PFSK-1 (cell line): ENCODE measurements around the gene DDT.

Source experiments
- POLR2AphosphoS5 ChIP-seq: IDR thresholded peaks from 2 replicates; pipeline ENCODE4 v1.6.1; 2012; ENCODE audit warnings: low read depth, mild to moderate bottlenecking, control low read depth, low read length, moderate library complexity
- TF ChIP-seq, protein P1 (sequence below), 2 experiments: IDR thresholded peaks; 2 replicates each; pipeline versions ENCODE4 v1.6.1 to v1.8.0; 2011 to 2012; ENCODE audit warnings: low read depth in 2 of 2, low read length in 2 of 2, control low read depth in 1 of 2, inconsistent platforms in 1 of 2, mild to moderate bottlenecking in 1 of 2, moderate library complexity in 1 of 2; ENCODE audit not compliant: insufficient read depth in 1 of 2

DNA sequence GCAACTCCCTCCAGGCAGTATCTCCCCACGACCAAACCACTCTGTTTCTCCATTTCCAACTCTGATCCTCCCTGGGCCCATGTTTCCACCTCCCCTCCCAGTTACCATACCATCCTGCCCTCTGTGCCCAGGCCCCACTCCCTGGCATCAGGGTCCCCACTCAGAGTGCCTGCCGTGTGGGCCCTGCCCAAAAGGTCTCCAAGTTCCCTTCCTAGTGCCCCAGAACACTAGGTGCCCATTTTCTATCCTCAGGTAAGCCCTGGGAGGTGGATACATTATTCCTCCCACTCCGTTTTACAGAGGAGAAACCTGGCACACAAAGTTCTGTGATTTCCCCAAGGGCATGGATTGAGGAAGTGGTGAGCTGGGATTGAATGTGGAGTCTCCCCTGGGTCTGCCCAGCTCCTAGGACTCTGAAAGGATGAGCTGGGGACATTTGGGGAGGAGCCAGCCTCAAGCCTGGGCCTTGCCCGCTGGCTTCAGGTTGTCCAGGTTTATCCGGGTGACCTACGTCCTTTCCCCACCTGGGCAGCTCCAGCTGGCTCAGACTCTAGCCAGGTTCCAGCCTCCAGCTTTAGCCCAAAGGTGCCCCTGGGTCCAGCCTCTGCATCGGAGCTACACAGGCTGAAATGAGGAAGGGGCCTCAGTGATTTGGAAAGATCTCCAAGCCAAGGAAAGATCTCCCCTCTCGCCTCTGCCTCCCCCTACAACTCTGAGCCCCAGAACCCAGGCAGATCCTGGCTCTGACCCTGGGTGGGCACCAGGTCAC, 33.2 kb upstream of the DDT start:
- no peak for TF ChIP-seq POLR2AphosphoS5
- TF ChIP-seq, protein P1, sequence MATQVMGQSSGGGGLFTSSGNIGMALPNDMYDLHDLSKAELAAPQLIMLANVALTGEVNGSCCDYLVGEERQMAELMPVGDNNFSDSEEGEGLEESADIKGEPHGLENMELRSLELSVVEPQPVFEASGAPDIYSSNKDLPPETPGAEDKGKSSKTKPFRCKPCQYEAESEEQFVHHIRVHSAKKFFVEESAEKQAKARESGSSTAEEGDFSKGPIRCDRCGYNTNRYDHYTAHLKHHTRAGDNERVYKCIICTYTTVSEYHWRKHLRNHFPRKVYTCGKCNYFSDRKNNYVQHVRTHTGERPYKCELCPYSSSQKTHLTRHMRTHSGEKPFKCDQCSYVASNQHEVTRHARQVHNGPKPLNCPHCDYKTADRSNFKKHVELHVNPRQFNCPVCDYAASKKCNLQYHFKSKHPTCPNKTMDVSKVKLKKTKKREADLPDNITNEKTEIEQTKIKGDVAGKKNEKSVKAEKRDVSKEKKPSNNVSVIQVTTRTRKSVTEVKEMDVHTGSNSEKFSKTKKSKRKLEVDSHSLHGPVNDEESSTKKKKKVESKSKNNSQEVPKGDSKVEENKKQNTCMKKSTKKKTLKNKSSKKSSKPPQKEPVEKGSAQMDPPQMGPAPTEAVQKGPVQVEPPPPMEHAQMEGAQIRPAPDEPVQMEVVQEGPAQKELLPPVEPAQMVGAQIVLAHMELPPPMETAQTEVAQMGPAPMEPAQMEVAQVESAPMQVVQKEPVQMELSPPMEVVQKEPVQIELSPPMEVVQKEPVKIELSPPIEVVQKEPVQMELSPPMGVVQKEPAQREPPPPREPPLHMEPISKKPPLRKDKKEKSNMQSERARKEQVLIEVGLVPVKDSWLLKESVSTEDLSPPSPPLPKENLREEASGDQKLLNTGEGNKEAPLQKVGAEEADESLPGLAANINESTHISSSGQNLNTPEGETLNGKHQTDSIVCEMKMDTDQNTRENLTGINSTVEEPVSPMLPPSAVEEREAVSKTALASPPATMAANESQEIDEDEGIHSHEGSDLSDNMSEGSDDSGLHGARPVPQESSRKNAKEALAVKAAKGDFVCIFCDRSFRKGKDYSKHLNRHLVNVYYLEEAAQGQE (IDR thresholded peaks at IDR 0.05; ENCODE audit: insufficient read depth in 1 of 2, low read depth in 2 of 2, low read length in 2 of 2), result no peak
